Right renal cortex interstitium (tissue), 3 donors: ENCODE results near the gene PSMG1. TPM values are rescaled to one million over a fixed set of nuclear protein-coding genes. Genes with fewer than 3 reads are reported as not detected.

Experiments
- DNase-seq, 3 donors: peaks; one replicate each; pipeline ENCODE4 v3.0.0-alpha.2; 2013; ENCODE audit warnings: low read depth in 3 of 3, low spot score in 2 of 3
- polyA plus RNA-seq, 3 donors: library from polyadenylated mRNA; unstranded; fragments of 120-200 nt; gene quantifications; one replicate each; pipeline ENCODE4 v1.2.1, GENCODE V29; 2013; ENCODE audit not compliant: insufficient read length in 3 of 3

Gene PSMG1
- polyA plus RNA-seq, 3 donors, result 49.1 to 55.2 (median 50.7) TPM

DNA sequence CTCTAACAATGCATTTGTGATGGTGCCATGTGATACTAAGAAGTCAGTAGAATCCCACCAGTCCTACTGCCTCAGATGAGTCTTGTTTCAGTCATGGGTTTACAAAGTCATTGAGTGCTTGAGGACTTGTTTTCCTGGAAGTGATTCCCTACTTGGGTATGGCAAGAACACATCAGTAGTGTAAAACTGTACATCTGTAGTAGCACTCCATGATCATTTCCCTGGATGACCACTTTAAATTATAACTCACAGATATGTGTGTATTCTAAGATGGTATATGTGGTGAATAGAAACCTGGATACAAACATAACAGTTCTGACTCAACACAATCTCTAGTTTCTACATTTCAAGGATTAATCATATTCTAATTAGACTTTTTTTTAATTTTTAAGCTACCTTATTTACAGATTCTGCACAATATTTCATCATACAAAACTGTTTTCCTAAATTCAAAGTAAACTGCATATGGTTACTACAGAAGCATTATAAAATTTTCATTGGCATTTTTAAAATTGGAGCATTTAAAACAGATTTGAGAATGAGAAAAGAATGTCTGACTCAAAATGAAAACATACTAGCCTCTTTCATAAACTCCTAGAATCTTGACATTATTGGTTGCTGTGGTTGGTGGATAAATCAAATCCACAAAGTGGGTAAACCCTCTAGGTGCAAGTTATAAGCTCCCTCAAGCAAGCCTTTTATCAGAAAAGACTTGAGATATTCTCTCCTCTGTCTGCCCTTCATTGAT, 6.8 kb upstream of the PSMG1 start:
- no peak for DNase-seq

DNA sequence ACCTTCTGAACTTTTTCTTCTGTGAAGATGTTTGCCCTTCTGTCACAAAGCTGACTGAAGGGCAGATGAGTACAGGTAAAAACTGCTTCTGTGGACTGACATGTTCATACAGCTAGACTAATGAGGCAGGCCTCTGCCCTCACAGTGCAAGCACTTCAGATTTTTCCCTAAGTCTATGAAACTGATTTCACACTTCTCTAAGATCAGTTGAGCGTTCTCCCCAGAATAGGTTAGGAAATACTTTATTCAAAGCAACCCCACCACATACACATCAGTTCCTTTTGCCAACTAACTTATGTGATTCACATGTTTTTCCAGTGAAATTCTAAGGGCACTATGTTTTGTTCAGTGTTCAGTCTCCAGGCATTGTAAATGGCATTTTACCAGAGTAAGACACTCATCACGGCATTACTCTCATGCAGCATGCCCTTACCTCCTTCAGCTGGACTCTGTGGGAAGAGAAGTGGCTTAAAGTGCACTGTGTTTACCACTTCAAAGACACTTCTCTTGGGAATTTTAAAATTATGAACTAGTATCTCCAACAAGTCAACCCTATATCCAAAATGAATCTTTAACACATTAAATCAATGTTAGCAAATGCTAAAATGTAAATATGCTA, 5.4 kb upstream of the PSMG1 start:
- DNase-seq, result no peak

- no peak for DNase-seq
These were observed 3.9 kb upstream of the PSMG1 start for GRCh38 chr21:39187141-39187540.

GRCh38 chr21:39186676-39187075, 3.4 kb upstream of the PSMG1 start:
- no peak for DNase-seq

- DNase-seq, result no peak
These were observed 1.9 kb upstream of the PSMG1 start for GRCh38 chr21:39185157-39185556.

GRCh38 chr21:39184050-39184980, 1.1 kb upstream of the PSMG1 start:
- no peak for DNase-seq

DNA sequence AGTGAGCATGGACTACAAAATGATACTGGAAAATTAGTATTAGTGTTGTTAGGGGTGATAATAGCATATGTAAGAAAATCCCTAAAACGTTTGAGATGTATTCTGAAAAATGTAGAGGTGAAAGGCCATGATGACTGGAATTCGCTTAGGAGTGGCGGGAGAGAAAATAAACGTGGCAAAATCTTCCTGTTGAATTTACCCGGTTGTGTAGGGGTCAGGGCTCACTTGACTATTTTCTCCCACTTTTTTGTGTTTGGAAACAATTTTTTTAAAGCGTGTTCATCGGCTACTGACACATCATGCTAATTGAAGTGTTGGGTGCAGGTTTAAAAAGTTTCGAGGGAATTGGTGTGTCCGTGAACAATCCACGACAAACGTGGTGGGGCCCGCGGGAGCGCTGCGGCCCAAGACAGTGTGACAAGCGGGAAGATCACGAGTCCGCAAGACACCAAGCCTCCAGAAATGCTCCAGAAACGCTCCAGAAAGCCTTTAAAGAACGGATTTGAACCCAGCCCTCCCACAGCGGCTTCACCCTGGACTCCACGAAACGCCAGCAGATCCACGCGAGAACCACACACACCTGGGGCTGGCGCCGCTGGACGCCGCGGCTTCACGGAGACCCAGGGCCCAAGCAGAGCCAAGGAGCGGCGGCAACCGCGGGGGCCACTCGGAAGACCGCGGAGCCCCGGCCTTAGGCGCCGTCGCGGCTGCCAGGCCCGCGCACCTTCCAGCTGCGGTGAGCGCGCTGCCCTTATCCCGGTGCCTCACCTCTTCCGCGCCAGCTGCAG, 573 bp downstream of the PSMG1 start:
- peak in 1 of 3 donors; percentile 33 for DNase-seq

DNA sequence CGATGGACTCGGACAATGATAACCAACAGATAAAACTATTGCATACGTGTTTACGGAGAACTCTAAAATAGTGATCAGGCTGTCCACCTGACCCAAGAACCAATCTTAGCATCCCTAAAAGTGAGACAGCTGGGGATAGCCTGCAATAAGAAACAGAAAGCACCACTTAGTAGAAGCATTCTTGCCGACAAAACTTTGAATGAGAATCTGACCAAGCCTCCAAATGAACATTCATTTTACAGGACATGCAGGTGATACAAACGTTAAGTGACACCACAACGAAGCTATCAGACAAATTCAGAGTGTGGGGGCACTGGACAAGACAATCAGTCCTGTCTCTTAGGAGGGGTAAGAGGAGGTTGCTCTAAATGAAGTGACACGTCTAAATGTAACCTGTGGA, 1.2 kb downstream of the PSMG1 start:
- no peak for DNase-seq

- no peak for DNase-seq
These were observed 1.9 kb downstream of the PSMG1 start for GRCh38 chr21:39181205-39181818.

- DNase-seq, result no peak
These were observed 2.7 kb downstream of the PSMG1 start for GRCh38 chr21:39180429-39181019.

DNA sequence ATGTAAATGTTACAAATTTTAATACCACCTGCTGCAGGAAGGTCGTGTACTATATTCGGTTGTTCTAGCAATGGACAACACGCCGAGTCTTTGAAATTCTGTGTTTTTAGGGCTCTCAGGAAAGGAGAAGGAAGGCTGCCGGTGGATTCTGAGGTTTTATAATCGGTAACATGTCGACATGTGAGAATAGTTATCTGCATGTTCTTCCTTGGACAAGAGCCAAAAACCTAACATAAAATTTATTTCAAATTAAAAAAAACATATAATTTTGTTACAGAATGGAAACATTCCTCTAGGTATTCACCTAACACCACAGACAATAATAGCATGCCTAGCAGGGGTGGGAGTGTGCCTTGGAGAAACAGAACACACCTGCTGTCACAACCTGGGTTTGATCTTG, 4.8 kb downstream of the PSMG1 start:
- DNase-seq, result no peak

DNA sequence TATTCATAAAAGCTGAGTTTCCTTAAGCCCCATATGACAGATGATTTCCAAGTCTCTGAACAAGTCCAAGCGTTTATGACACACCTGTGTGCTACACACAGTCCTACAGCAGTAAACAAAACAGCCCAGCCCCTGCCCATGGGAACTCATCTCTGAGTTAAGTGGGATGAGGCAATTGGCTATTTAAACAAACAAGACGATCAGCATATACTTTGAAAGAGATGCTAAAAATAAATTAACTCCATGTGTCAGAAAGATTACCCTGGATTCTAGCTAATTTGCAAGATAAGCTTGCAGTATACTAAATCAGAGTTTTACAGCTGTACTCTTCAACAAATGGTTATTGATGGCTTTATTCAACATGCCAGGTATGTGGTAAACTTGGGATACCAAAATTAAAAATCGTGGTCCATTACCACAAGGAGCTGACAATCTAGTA, 7.0 kb downstream of the PSMG1 start:
- no peak for DNase-seq

DNA sequence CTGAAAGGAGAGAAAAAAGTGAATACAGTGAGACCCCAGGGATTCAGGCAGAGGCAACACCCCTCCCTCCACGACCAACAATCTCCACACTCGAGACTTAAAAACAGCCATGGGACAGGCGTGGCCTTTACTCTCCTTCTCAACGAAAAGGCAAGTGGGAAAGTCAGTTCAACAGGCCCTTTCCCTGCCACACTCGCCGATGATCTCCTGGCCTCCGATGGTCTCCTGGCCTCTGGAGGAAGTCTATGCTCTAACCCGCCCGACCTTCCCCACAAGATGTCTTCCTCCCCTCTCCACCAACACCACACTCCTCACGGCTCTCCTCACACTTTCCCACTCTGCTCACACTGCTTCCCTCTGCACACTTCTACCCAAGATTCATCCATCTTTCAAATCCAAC, 7.6 kb downstream of the PSMG1 start:
- no peak for DNase-seq

- no peak for DNase-seq
These were observed 8.1 kb downstream of the PSMG1 start for GRCh38 chr21:39175154-39175553.

DNA sequence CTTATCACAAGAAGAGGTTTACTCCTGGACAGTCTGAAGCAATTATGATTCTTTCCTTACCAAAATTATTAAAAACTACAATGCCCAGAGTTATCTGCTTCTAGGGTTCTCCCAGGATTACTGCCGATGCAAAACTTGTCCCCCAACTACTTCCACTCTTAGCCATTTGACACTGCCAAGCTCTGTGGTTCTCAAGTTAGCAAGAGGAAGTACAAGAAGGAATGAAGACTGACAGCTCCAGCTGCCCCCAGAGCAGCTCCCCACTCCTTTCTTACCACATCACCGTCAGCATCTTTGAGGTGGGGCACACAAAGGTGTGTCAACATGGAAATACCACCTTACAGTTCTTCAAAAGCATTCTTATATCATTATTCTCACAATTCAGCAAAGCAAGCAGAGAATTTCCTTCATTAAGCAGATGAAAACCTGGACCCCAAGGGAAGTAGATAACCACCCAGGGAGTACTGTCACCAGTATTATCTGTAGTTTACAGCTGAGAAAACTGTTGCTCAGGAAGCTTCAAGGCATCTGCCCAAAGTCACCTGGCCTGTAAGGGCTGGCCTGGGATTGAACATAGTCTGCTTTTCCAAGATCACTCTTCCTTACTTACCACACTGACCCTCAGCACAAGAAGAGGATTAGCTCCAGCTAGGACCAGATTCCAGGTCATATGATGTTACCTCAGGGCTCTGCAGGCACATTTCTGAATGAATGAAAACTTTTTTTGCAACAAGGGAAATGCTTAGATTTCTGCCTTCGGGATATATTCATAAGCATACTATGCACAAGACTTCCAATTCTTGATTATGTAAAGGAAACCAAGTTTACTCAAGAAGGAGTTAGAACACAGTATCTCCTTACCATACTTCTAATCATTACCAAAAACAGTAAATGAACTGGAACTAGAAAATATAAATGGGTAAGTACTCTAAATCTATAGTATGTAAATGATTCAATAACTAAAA, 9.3 kb downstream of the PSMG1 start:
- DNase-seq, result no peak

DNA sequence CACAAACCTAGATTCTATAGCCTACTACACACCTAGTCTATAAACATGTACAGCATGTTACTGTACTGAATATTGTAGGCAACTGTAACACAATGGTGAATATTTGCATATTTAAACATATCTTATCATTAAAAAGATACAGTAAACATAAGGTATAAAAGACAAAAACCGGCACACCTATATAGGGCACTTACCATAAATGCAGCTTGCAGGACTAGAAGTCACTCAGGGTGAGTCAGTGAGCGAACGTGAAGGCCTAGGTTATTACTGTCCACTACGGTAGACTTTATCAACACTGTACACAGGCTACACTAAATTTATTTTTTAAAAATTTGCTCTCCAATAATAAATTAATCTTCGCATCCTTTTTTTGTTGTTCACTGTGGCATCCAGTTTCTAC, 13.3 kb downstream of the PSMG1 start:
- no peak for DNase-seq

DNA sequence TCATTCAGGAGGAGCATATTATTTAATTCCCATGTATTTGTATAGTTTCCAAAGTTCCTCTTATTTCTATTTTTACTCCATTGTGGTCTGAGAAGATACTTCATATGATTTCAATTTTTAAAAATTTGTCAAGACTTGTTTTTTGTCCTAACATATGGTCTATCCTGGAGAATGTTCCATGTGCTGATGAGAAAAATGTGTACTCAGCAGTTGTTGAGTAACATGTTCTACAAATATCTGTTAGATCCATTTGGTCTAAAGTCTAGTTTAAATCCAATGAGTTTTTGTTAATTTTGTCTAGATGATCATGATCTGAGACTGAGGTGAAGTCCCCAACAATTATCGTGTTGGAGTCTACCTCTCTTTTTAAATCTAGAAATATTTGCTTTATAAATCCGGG, 14.5 kb downstream of the PSMG1 start:
- DNase-seq, result no peak

DNA sequence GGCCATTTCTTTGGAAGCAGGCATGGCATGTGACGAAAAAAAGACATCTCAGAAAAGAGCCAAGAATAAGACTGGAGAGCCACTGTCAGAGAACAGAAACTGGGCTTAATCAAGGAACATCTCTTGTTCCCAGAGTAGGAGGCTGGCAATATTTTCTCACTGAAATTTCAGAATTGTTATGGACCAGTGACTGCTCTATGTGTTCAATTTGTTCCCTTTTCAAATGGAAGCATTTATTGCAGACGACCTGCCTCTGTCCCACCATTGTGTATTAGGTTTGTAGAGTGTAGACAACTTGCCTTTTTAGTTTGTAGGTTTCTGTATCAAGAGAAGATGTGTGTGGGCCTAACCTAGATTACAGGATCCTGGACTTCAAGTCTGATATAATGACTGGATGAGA, 18.7 kb downstream of the PSMG1 start:
- no peak for DNase-seq

- DNase-seq, result no peak
These were observed 22.2 kb downstream of the PSMG1 start for GRCh38 chr21:39161064-39161463.
